Measurements from ENCODE around the gene ZNF487. TPM values are rescaled to one million over a fixed set of nuclear protein-coding genes. Genes with fewer than 3 reads are reported as not detected.

ZNF487 gene
- 1 to 10 TPM; 1.6 to 4.2 (median 2.5) TPM for total RNA-seq (2021; fragmentation: NEBNext Ultra II Directional; extraction: Animal tissue kit (Norgen Biotek cat#: 25700))
- long read RNA-seq, partial matches to known transcripts = 0 of 2 reads
- long read RNA-seq, other reads (novel, unspliced or antisense) = 2 of 2 reads

- Mint-ChIP-seq H3K4me1 (ENCODE audit: low read depth) (peaks cover 9% of the 10 kb centered on the region), H3K4me3 (peak within 1 kb of the TSS; percentile 96), H3K36me3 (ENCODE audit: low read depth) (peaks cover 10% of the 10 kb centered on the region; the same call in 1 of the 2 replicates), H3K27ac (peak within 1 kb of the TSS; percentile 99), H3K27me3 (ENCODE audit: insufficient read depth) (peaks cover 6% of the 10 kb centered on the region), H3K9me3 (no peaks in the 10 kb centered on the region)
- peak; percentile 37; the same call in 1 of the 2 replicates for TF ChIP-seq CTCF (IDR thresholded peaks at IDR 0.05)
- DNase-seq = peak; percentile 87
These were observed at the start of gene ZNF487 for GRCh38 chr10:43436291-43437140. TSS of gene ZNF487 (plus strand) at chr10:43437111. CDS start at chr10:43475814, 38,703 bp downstream.

- H3K4me3 Mint-ChIP-seq = no peak overlapping the region
- peaks cover 2% of the 10 kb centered on the region for H3K27me3 Mint-ChIP-seq (ENCODE audit: insufficient read depth)
- DNase-seq = no peak
- peaks cover 40% of the 10 kb centered on the region for H3K36me3 Mint-ChIP-seq (ENCODE audit: low read depth)
- TF ChIP-seq CTCF (IDR thresholded peaks at IDR 0.05) = no peak
- H3K9me3 Mint-ChIP-seq = no peaks in the 10 kb centered on the region
- H3K4me1 Mint-ChIP-seq (ENCODE audit: low read depth) = peaks cover 37% of the 10 kb centered on the region
- no peak overlapping the region for H3K27ac Mint-ChIP-seq
These were observed 49.3 kb upstream of the ZNF487 start for GRCh38 chr10:43387678-43388032.

- no peak for DNase-seq
- no peak for TF ChIP-seq CTCF (IDR thresholded peaks at IDR 0.05)
- H3K4me3 Mint-ChIP-seq = no peak overlapping the region
- peaks cover 52% of the 10 kb centered on the region for H3K36me3 Mint-ChIP-seq (ENCODE audit: low read depth)
- H3K27ac Mint-ChIP-seq = peak overlapping the region; percentile 29
- H3K4me1 Mint-ChIP-seq (ENCODE audit: low read depth) = peaks cover 43% of the 10 kb centered on the region
- H3K27me3 Mint-ChIP-seq (ENCODE audit: insufficient read depth) = peaks cover 2% of the 10 kb centered on the region
- no peaks in the 10 kb centered on the region for H3K9me3 Mint-ChIP-seq
These were observed 47.0 kb upstream of the ZNF487 start for GRCh38 chr10:43389867-43390266.

GRCh38 chr10:43390333-43390732, 46.6 kb upstream of the ZNF487 start:
- H3K27me3 Mint-ChIP-seq (ENCODE audit: insufficient read depth) = no peaks in the 10 kb centered on the region; the same call in 1 of the 2 replicates
- no peak for DNase-seq
- peaks cover 56% of the 10 kb centered on the region for H3K36me3 Mint-ChIP-seq (ENCODE audit: low read depth)
- peak overlapping the region; percentile 29 for H3K27ac Mint-ChIP-seq
- H3K9me3 Mint-ChIP-seq = no peaks in the 10 kb centered on the region
- no peak for TF ChIP-seq CTCF (IDR thresholded peaks at IDR 0.05)
- H3K4me3 Mint-ChIP-seq = no peak overlapping the region
- peaks cover 47% of the 10 kb centered on the region for H3K4me1 Mint-ChIP-seq (ENCODE audit: low read depth)

GRCh38 chr10:43390759-43391158, 46.2 kb upstream of the ZNF487 start:
- peak; percentile 75 for TF ChIP-seq CTCF (IDR thresholded peaks at IDR 0.05)
- Mint-ChIP-seq H3K9me3 (no peaks in the 10 kb centered on the region), H3K27ac (peak overlapping the region; percentile 29), H3K4me1 (ENCODE audit: low read depth) (peaks cover 52% of the 10 kb centered on the region), H3K27me3 (ENCODE audit: insufficient read depth) (no peaks in the 10 kb centered on the region; the same call in 1 of the 2 replicates), H3K36me3 (ENCODE audit: low read depth) (peaks cover 59% of the 10 kb centered on the region), H3K4me3 (no peak overlapping the region)
- DNase-seq = peak; percentile 67

Data from HFFc6 (cell line).